ENCODE results near the gene KDM5A.

DNA sequence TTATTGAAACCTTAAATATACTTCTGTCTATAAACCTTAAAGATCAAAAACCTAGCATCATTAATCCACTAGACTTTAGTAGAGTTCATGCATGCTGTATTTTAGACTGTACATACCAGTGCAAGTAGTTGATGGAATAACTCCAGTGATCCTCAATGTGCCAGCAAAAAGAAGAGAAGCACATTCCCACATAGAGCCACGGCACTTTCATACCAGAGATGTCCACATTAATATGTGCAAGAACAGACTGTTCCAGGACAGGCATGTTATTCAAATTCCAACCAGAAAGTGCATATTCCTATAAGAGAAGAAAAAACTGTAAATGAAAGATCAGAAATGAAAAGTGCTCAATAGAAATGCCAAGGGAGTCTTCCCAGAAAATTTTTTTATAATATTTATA lies 55.0 kb downstream of the KDM5A start:
- TF ChIP-seq, protein P1, sequence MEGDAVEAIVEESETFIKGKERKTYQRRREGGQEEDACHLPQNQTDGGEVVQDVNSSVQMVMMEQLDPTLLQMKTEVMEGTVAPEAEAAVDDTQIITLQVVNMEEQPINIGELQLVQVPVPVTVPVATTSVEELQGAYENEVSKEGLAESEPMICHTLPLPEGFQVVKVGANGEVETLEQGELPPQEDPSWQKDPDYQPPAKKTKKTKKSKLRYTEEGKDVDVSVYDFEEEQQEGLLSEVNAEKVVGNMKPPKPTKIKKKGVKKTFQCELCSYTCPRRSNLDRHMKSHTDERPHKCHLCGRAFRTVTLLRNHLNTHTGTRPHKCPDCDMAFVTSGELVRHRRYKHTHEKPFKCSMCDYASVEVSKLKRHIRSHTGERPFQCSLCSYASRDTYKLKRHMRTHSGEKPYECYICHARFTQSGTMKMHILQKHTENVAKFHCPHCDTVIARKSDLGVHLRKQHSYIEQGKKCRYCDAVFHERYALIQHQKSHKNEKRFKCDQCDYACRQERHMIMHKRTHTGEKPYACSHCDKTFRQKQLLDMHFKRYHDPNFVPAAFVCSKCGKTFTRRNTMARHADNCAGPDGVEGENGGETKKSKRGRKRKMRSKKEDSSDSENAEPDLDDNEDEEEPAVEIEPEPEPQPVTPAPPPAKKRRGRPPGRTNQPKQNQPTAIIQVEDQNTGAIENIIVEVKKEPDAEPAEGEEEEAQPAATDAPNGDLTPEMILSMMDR (IDR thresholded peaks at IDR 0.05) = no peak
- TF ChIP-seq RNF2 (IDR thresholded peaks at IDR 0.05; ENCODE audit: borderline replicate concordance, low read depth) = no peak
- TF ChIP-seq RAD21 (conservative IDR thresholded peaks at IDR 0.05 in 1 of 2, IDR thresholded peaks at IDR 0.05 in 1 of 2) = no peak
- no peak for TF ChIP-seq EP300 (IDR thresholded peaks at IDR 0.05)
- no peak for TF ChIP-seq HOXA7 (CRISPR knock-in tag; IDR thresholded peaks at IDR 0.05)
- TF ChIP-seq POLR2A (IDR thresholded peaks at IDR 0.05; ENCODE audit: low read length) = no peak
- no peak for TF ChIP-seq CEBPB (IDR thresholded peaks at IDR 0.05)
- TF ChIP-seq EHMT2 (IDR thresholded peaks at IDR 0.05; ENCODE audit: low read depth) = no peak
- no peak for TF ChIP-seq HDAC2 (IDR thresholded peaks at IDR 0.05)
- TF ChIP-seq NPAS2 (CRISPR knock-in tag; IDR thresholded peaks at IDR 0.05; ENCODE audit: borderline replicate concordance) = no peak
- TF ChIP-seq RFX5 (IDR thresholded peaks at IDR 0.05) = no peak
- TF ChIP-seq, protein P2, sequence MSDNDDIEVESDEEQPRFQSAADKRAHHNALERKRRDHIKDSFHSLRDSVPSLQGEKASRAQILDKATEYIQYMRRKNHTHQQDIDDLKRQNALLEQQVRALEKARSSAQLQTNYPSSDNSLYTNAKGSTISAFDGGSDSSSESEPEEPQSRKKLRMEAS (IDR thresholded peaks at IDR 0.05) = no peak
